Measurements from ENCODE around the gene CHSY3. TPM values are rescaled to one million over a fixed set of nuclear protein-coding genes. Genes with fewer than 3 reads are reported as not detected.

Gene CHSY3
- total RNA-seq, 2 experiments from 2014 or later = not detected

GRCh38 chr5:129973716-129974426 is 69.6 kb downstream of the CHSY3 start:
- no peak overlapping the region for H3K27ac Mint-ChIP-seq
- ATAC-seq (ENCODE audit: poor library complexity) = no peak
- no peaks in the 10 kb centered on the region for H3K27me3 ChIP-seq (ENCODE audit: control insufficient read depth in 1 of 2, insufficient read depth in 2 of 2, low read length in 2 of 2)
- TF ChIP-seq CTCF (IDR thresholded peaks at IDR 0.05) = no peak
- no peaks in the 10 kb centered on the region for H3K27me3 Mint-ChIP-seq
- CTCF ChIA-PET = no interaction called here
- no peak overlapping the region for H3K4me3 ChIP-seq (ENCODE audit: low read length)
- H3K4me1 ChIP-seq (ENCODE audit: insufficient read depth, low read length) = no peaks in the 10 kb centered on the region
- H3K4me3 Mint-ChIP-seq = no peak overlapping the region
- H3K9me3 Mint-ChIP-seq = no peaks in the 10 kb centered on the region
- intact Hi-C loops (cut with DNase I, micrococcal nuclease) = no loop called here
- no peaks in the 10 kb centered on the region for H3K36me3 ChIP-seq (ENCODE audit: insufficient read depth, low read length)
- no peaks in the 10 kb centered on the region for H3K36me3 Mint-ChIP-seq (ENCODE audit: low read depth)
- no peaks in the 10 kb centered on the region for H3K9me3 ChIP-seq (ENCODE audit: control insufficient read depth in 1 of 2, insufficient read depth in 1 of 2, low read length in 2 of 2)
- DNase-seq = no peak
- POLR2A ChIA-PET = no interaction called here
- no peaks in the 10 kb centered on the region for H3K4me1 Mint-ChIP-seq (ENCODE audit: low read depth)
- H3K27ac ChIP-seq (ENCODE audit: low read depth in 1 of 2, low read length in 2 of 2) = no peak overlapping the region

GRCh38 chr5:129977810-129978209 is 73.5 kb downstream of the CHSY3 start:
- Histone ChIP-seq H3K27me3 (ENCODE audit: control insufficient read depth in 1 of 2, insufficient read depth in 2 of 2, low read length in 2 of 2) (no peaks in the 10 kb centered on the region), H3K4me1 (ENCODE audit: insufficient read depth, low read length) (no peaks in the 10 kb centered on the region), H3K27ac (ENCODE audit: low read depth in 1 of 2, low read length in 2 of 2) (no peak overlapping the region), H3K36me3 (ENCODE audit: insufficient read depth, low read length) (no peaks in the 10 kb centered on the region), H3K9me3 (ENCODE audit: control insufficient read depth in 1 of 2, insufficient read depth in 1 of 2, low read length in 2 of 2) (peaks cover 0 to 4% of the 10 kb centered on the region in 2 experiments), H3K4me3 (ENCODE audit: low read length) (no peak overlapping the region)
- no peaks in the 10 kb centered on the region for H3K4me1 Mint-ChIP-seq (ENCODE audit: low read depth)
- intact Hi-C loops (cut with DNase I, micrococcal nuclease) = no loop called here
- no peak for ATAC-seq (ENCODE audit: poor library complexity)
- ChIA-PET POLR2A (no interaction called here), CTCF (no interaction called here)
- no peak for DNase-seq
- TF ChIP-seq CTCF (IDR thresholded peaks at IDR 0.05) = no peak
- H3K27me3 Mint-ChIP-seq = no peaks in the 10 kb centered on the region
- H3K4me3 Mint-ChIP-seq = no peak overlapping the region
- H3K27ac Mint-ChIP-seq = no peak overlapping the region
- H3K36me3 Mint-ChIP-seq (ENCODE audit: low read depth) = no peaks in the 10 kb centered on the region
- H3K9me3 Mint-ChIP-seq = peaks cover 4% of the 10 kb centered on the region

GRCh38 chr5:129978270-129978669 is 74.0 kb downstream of the CHSY3 start:
- Histone ChIP-seq H3K27ac (ENCODE audit: low read depth in 1 of 2, low read length in 2 of 2) (no peak overlapping the region), H3K27me3 (ENCODE audit: control insufficient read depth in 1 of 2, insufficient read depth in 2 of 2, low read length in 2 of 2) (no peaks in the 10 kb centered on the region), H3K9me3 (ENCODE audit: control insufficient read depth in 1 of 2, insufficient read depth in 1 of 2, low read length in 2 of 2) (peaks cover 0 to 4% of the 10 kb centered on the region in 2 experiments), H3K36me3 (ENCODE audit: insufficient read depth, low read length) (no peaks in the 10 kb centered on the region), H3K4me3 (ENCODE audit: low read length) (no peak overlapping the region), H3K4me1 (ENCODE audit: insufficient read depth, low read length) (no peaks in the 10 kb centered on the region)
- H3K27me3 Mint-ChIP-seq = no peaks in the 10 kb centered on the region
- ATAC-seq (ENCODE audit: poor library complexity) (no peak), DNase-seq (no peak)
- ChIA-PET CTCF (no interaction called here), POLR2A (no interaction called here)
- H3K36me3 Mint-ChIP-seq (ENCODE audit: low read depth) = no peaks in the 10 kb centered on the region
- no peaks in the 10 kb centered on the region for H3K4me1 Mint-ChIP-seq (ENCODE audit: low read depth)
- no peak overlapping the region for H3K27ac Mint-ChIP-seq
- H3K9me3 Mint-ChIP-seq = peaks cover 4% of the 10 kb centered on the region
- H3K4me3 Mint-ChIP-seq = no peak overlapping the region
- no peak for TF ChIP-seq CTCF (IDR thresholded peaks at IDR 0.05)
- intact Hi-C loops (cut with DNase I, micrococcal nuclease) = no loop called here
